ENCODE data around the gene CHSY3. TPM values are rescaled to one million over a fixed set of nuclear protein-coding genes. Genes with fewer than 3 reads are reported as not detected.
A peak's percentile ranks its signal among the peaks of the same experiment; 100 is the strongest.
"Not testable (repeated sequence)": the region's sequence is repeated elsewhere in the genome, so short reads cannot be mapped to it uniquely, and the experiment has no call there.

The CHSY3 gene
- total RNA-seq, 1 donor from 2014 or later = 3.9 TPM

- DNase-seq = no peak
Measured at GRCh38 chr5:130168211-130168610, 263.9 kb downstream of the CHSY3 start.

GRCh38 chr5:130171699-130172098 is 267.4 kb downstream of the CHSY3 start:
- DNase-seq = no peak

GRCh38 chr5:130183115-130183514 is 278.9 kb downstream of the CHSY3 start:
- no peak for DNase-seq

GRCh38 chr5:130189961-130190360 is 285.7 kb downstream of the CHSY3 start:
- DNase-seq = peak; percentile 1

- peak; percentile 27 for DNase-seq
Measured at GRCh38 chr5:130198927-130199326, 294.7 kb downstream of the CHSY3 start.

- no peak for DNase-seq
Measured at GRCh38 chr5:130206686-130207085, 302.4 kb downstream of the CHSY3 start.

- no peak for DNase-seq
Measured at GRCh38 chr5:130213607-130214006, 309.3 kb downstream of the CHSY3 start.

- DNase-seq = no peak
Measured at GRCh38 chr5:130216286-130216685, 312.0 kb downstream of the CHSY3 start.

- peak; percentile 5 for DNase-seq
Measured at GRCh38 chr5:130222573-130222972, 318.3 kb downstream of the CHSY3 start.

GRCh38 chr5:130226556-130226955 is 322.3 kb downstream of the CHSY3 start:
- not testable (repeated sequence) for DNase-seq

GRCh38 chr5:130227699-130228098 is 323.4 kb downstream of the CHSY3 start:
- no peak for DNase-seq

GRCh38 chr5:130231786-130232185 is 327.5 kb downstream of the CHSY3 start:
- DNase-seq = no peak

- no peak for DNase-seq
Measured at GRCh38 chr5:130234816-130235215, 330.6 kb downstream of the CHSY3 start.

Other genes starting within 250 kb of the CHSY3 start
- not detected in 2 replicates for gene MINAR2, start 156.4 kb upstream of the CHSY3 start, total RNA-seq

Measured in dermis blood vessel endothelial cell (primary cell).